Activated CD8-positive, alpha-beta memory T cell treated with anti-CD3 and anti-CD28 coated beads for 48 hours (primary cell): ENCODE data around the gene HS1BP3.

Experiments used
- DNase-seq, 3 experiments: peaks; one replicate each; pipeline ENCODE4 v3.0.0-alpha.2; 2020; ENCODE audit warnings: low read depth in 2 of 3, low spot score in 2 of 3

The HS1BP3 gene, protein sequence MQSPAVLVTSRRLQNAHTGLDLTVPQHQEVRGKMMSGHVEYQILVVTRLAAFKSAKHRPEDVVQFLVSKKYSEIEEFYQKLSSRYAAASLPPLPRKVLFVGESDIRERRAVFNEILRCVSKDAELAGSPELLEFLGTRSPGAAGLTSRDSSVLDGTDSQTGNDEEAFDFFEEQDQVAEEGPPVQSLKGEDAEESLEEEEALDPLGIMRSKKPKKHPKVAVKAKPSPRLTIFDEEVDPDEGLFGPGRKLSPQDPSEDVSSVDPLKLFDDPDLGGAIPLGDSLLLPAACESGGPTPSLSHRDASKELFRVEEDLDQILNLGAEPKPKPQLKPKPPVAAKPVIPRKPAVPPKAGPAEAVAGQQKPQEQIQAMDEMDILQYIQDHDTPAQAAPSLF

DNA sequence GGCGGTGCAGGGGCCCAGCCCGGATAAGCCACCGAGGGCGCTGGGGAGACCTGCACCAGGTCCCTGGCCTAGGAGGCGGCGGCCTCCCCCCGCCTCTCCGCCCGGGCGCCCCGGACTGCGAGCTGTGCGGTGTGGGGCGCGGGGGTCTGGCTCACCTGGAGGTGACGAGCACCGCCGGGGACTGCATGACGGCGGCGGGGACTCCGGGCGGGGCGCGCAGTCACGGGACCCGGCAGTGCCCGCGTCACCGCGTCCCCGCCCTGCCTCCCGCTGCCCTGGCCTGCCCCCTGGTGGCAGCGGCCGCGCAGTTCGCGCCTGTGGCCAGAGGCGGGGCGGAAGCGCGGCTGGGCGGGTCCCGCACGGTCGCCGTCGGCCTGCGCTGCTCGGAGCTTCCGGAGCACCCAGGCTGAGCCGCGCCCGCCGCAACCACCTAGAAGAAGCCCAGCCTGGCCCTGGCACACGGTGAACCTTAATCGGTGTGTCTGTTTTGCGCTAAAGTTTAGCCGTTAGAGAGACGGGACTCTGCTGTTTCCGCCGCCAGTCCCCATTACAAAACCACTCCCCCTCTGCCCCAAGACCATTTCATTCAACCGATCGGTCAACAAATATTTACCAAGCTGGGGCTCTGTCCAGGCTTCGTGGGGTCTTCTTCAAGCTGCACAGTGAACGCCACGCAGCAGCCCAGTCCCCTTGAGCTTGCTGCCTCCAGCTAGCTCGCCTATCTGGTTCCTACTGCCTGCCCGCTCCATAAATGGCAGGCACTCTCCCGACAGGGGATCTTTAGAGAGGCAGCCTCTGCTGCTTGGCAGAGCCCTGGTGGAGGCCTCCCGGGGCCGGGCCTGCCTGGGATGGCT lies at the start of gene HS1BP3:
Gene HS1BP3, minus strand, starts transcription at position 222 of the 854 bp plus-strand sequence. Its CDS starts 35 bp downstream, at position 187.
- DNase-seq, result peak; percentile 61 to 85 (median 74)

DNA sequence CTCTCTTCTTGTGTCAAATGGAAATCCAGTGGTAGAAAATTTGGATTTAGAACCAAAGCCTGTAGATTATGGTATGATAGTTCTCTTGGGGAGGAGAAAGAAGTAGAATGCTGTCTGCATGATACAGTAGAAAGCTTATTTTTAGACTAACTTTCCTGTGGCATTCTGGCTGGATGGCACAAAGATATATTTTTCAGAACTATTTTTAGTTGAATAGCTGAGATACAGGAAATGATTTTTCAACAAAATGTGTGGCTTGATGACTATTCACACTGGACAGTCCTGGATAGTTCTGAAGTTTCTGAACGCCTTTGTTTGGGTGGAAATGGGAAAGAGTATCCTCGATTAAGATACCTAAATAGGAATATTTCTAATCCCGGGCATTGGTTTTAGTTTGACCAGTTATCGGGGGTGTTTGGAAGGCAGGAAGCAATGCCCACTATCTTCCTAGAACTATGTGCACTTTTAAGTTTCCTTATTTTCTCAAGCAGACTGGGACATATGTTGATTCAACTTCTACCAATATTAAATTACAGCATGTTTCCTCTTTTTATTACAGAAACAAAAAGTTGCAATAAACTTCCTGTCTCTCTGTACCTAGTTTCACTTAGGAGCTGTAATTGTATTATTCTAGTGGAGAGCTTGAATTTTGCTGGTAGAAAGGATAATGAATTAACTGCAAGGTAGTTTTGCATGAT lies 48.2 kb upstream of the HS1BP3 start:
- DNase-seq, result no peak

- DNase-seq, result no peak
Observed at GRCh38 chr2:20697322-20697934, 46.5 kb upstream of the HS1BP3 start.

GRCh38 chr2:20696366-20696765 lies 45.5 kb upstream of the HS1BP3 start:
- no peak for DNase-seq

DNA sequence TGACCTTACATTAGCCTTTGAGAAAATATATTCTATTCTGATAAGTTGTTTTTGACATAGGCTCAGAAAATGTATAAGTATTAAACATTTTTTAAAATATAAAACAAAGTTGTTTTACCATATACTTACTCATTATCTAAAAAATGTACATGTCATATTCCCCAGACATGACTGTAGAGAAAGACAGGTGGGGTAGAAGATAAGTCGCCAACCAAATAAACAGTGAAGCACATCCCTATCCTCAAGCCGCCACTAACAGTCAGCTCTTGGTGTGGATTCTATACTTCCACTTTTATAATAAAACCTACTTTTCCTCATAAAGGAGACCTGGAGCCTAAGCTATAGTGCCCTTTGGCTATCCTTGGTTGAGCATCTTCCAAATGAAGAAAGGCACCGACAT lies 42.4 kb upstream of the HS1BP3 start:
- DNase-seq, result no peak

DNA sequence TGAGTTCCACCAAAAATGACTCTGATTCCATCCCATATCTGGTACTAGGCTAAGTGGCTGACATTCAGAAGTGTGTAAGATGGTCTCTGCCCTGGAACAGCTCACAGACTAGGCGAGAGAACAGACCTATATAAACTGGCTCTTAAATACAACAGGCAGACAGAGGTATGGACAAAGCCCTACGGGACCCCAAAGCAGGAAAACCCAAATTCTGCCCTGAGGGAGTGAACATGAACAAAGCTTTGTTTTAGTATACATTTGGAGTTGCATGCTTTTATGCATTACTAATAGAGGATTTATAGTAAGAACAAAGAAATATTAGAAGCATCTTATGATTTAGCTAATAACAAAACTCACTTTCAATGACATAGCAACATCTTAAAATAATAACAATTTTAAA lies 41.2 kb upstream of the HS1BP3 start:
- no peak for DNase-seq

DNA sequence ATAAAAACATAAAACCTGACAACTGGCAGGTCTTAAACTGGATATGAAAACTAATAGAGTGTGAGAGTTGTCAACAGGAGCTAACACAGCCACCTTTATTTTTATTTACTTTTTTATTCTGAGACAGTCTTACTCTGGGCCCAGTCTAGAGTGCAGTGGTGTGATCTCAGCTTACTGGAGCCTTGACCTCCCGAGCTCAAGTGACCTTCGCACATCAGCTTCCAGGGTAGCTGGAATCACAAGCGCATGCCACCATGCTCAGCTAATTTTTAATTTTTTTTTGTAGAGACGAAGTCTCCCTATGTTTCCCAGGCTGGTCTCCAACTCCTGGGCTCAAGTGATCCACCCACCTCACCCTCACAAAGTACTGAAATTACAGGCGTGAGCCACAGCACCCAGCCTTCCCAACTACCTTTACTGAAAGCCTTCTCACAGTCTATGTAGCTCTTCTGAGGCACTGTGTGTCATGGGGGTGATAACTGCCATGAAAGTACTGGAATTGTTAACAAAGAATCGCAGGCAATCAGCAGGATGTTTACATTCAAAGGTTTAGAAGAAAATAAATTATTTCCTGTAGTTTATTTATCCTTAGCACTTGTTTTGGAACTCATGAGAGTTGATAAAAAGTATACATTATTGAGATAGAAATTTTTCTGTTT lies 40.3 kb upstream of the HS1BP3 start:
- no peak for DNase-seq

DNA sequence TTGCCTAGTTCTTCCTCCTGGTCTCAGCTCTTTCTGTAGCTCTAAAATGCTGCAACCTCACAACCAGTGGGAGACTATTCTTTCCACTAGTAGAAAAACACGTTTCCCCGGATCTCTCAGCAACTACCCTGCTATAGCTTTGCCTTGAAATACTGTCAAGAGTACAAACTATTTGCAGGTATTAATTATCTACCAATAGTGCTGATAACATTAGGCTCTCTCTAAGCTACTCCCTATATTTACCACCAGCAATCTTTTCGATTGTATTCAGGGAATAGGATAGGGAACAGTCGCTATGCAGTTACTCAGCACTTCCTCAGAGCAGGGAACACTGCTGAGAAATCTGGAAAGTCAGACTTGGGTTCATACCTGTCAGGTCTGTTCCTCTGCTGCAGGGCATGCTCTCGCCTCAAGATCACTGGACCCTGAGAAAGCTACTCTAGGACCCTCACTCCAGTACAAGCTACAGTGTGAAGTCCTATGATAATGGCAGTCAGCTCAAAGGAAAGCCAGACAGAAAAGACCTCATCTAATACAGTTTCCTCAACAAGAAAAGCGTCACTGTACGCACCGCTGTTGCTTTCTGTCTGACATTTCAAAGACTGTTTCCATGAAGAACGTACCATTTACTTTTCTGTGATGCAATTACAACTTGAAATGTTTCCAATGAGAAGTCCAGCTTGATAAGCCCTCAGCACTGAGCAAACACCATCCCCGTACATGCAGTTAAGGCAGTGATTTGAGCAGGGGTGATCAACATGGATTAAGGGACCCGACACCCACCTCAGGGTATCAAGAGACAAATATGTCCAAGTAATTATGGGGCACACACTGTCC lies 38.7 kb upstream of the HS1BP3 start:
- DNase-seq, result no peak

DNA sequence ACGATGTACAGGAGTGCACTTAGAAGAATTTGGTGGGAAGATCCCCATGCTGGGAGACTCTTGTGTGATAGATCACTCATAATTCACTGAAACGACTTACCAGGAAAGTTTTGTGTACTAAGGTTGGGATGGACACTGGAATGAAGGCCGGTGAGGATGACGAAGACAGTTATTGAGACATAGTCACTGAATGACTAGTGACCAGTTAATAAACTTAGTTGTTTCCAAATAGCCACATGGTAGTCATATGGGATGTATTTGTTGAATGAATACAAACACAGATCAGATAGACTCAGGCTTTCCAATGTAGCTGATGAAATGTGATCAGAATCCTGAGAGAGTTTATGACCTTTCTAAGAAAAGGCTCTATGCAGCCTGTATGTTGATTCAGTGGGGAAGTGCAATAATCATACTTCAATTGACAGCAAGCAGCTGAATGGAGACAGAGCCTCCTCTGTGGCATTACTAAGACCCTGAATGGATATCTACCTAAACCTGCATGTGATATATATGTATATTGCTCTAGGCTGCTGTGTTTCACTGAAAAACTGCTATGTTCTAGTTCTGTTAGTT lies 36.4 kb upstream of the HS1BP3 start:
- no peak for DNase-seq

GRCh38 chr2:20684581-20685063 lies 33.7 kb upstream of the HS1BP3 start:
- no peak for DNase-seq

DNA sequence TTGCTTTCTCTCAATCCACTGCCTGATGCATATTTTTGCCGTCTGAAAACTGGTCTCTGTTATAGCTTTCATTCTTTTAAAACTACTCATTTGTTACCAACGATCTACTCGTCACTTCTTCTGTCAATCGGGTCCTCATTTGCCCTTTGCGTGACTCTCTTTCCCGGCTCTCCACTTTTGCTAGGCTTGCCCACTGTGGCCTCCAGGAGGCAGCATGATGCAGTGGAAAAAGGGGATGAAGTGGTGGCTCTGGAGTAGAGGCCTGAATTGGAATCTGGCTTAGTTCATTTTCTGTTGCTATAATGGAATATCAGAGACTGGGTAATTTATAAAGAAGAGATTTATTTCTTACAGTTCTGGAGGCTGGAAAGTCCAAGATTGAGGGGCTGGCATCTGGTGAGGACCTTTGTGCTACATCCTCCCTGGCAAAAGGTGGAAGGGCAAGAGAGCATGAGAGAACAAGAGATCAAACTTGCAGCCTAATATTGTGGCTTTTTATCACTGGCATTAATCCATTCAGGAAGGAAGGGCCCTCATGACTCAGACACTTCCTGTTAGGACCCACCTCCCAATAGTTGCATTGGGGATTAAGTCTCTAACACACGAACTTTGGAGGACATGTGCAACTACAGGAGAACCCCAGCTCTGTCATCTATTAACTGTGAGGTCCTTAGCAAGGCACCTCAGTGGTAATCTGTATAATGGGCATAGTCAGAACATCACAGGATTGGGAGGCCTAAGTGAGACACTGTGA lies 31.4 kb upstream of the HS1BP3 start:
- no peak for DNase-seq

- DNase-seq, result no peak
Observed at GRCh38 chr2:20680744-20681375, 30.0 kb upstream of the HS1BP3 start.

GRCh38 chr2:20678780-20679179 lies 27.9 kb upstream of the HS1BP3 start:
- no peak for DNase-seq

DNA sequence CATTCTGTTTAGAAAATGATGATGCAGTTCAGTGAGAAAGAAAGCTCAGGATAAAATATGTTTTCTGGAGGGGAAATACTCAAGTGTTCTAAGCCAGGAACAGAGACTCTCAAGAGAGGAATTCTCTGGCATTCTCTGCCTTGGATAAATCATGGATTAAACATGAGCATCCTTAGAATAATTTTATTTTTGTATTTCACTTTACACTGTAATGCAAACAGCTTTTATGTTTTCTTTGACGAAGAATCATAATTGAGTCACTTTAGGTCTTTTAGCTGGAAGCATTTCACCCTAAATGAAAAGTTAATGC lies 27.1 kb upstream of the HS1BP3 start:
- no peak for DNase-seq

DNA sequence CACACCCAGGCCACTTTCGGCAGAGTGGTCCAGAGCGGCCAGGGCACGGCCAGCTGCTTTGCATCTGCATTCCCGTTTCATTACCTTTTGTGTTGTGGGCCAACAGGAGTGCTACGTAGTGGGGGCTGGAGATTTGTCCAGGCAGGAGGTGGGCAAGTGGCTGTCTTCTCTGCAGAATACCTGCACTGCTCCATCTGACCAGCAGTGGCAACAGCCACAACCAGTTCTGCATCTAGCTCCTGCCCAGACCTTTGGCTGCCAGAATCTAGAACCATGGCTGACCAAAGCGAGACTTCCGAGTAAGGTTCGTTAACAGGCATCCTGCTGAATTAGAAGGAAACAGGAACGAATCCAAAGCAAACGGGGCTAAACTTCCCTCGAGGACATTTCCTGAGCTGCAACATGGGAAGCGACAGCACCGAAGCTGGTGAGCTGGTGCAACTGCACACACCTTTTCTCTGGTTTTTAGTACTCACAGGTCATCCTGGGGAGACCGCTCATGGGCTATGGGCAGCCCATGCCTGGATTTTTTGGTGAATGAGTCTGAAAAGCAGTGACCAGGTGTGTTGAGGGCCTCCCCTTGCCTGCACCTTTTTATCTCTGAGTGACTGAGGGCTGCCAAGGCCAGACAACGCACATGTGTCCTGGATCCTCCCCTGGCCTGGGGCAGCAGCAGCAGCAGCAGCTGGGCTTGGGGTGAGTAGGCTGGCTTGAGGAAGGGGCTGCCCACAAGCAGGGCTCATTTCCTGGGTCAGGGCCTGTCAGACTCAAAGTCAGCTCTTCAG lies 26.6 kb upstream of the HS1BP3 start:
- no peak for DNase-seq

GRCh38 chr2:20676353-20677215 lies 25.7 kb upstream of the HS1BP3 start:
- DNase-seq, result no peak
